Measurements from ENCODE around the gene IGFN1. TPM values are rescaled to one million over a fixed set of nuclear protein-coding genes. Genes with fewer than 3 reads are reported as not detected.

IGFN1 gene
- total and polyA plus RNA-seq, 2 experiments from 2014 or later = not detected

- TF ChIP-seq, protein P1, sequence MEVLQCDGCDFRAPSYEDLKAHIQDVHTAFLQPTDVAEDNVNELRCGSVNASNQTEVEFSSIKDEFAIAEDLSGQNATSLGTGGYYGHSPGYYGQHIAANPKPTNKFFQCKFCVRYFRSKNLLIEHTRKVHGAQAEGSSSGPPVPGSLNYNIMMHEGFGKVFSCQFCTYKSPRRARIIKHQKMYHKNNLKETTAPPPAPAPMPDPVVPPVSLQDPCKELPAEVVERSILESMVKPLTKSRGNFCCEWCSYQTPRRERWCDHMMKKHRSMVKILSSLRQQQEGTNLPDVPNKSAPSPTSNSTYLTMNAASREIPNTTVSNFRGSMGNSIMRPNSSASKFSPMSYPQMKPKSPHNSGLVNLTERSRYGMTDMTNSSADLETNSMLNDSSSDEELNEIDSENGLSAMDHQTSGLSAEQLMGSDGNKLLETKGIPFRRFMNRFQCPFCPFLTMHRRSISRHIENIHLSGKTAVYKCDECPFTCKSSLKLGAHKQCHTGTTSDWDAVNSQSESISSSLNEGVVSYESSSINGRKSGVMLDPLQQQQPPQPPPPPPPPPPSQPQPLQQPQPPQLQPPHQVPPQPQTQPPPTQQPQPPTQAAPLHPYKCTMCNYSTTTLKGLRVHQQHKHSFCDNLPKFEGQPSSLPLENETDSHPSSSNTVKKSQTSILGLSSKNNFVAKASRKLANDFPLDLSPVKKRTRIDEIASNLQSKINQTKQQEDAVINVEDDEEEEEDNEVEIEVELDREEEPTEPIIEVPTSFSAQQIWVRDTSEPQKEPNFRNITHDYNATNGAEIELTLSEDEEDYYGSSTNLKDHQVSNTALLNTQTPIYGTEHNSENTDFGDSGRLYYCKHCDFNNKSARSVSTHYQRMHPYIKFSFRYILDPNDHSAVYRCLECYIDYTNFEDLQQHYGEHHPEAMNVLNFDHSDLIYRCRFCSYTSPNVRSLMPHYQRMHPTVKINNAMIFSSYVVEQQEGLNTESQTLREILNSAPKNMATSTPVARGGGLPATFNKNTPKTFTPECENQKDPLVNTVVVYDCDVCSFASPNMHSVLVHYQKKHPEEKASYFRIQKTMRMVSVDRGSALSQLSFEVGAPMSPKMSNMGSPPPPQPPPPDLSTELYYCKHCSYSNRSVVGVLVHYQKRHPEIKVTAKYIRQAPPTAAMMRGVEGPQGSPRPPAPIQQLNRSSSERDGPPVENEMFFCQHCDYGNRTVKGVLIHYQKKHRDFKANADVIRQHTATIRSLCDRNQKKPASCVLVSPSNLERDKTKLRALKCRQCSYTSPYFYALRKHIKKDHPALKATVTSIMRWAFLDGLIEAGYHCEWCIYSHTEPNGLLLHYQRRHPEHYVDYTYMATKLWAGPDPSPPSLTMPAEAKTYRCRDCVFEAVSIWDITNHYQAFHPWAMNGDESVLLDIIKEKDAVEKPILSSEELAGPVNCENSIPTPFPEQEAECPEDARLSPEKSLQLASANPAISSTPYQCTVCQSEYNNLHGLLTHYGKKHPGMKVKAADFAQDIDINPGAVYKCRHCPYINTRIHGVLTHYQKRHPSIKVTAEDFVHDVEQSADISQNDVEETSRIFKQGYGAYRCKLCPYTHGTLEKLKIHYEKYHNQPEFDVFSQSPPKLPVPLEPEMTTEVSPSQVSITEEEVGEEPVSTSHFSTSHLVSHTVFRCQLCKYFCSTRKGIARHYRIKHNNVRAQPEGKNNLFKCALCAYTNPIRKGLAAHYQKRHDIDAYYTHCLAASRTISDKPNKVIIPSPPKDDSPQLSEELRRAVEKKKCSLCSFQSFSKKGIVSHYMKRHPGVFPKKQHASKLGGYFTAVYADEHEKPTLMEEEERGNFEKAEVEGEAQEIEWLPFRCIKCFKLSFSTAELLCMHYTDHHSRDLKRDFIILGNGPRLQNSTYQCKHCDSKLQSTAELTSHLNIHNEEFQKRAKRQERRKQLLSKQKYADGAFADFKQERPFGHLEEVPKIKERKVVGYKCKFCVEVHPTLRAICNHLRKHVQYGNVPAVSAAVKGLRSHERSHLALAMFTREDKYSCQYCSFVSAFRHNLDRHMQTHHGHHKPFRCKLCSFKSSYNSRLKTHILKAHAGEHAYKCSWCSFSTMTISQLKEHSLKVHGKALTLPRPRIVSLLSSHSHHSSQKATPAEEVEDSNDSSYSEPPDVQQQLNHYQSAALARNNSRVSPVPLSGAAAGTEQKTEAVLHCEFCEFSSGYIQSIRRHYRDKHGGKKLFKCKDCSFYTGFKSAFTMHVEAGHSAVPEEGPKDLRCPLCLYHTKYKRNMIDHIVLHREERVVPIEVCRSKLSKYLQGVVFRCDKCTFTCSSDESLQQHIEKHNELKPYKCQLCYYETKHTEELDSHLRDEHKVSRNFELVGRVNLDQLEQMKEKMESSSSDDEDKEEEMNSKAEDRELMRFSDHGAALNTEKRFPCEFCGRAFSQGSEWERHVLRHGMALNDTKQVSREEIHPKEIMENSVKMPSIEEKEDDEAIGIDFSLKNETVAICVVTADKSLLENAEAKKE (CRISPR knock-in tag; IDR thresholded peaks at IDR 0.05) = no peak
- TF ChIP-seq POLR2AphosphoS5 (IDR thresholded peaks at IDR 0.05; ENCODE audit: low read depth) (no peak), JUNB (IDR thresholded peaks at IDR 0.05; ENCODE audit: unreplicated experiment) (no peak), ETS1 (IDR thresholded peaks at IDR 0.05) (no peak)
- TF ChIP-seq, protein P2, sequence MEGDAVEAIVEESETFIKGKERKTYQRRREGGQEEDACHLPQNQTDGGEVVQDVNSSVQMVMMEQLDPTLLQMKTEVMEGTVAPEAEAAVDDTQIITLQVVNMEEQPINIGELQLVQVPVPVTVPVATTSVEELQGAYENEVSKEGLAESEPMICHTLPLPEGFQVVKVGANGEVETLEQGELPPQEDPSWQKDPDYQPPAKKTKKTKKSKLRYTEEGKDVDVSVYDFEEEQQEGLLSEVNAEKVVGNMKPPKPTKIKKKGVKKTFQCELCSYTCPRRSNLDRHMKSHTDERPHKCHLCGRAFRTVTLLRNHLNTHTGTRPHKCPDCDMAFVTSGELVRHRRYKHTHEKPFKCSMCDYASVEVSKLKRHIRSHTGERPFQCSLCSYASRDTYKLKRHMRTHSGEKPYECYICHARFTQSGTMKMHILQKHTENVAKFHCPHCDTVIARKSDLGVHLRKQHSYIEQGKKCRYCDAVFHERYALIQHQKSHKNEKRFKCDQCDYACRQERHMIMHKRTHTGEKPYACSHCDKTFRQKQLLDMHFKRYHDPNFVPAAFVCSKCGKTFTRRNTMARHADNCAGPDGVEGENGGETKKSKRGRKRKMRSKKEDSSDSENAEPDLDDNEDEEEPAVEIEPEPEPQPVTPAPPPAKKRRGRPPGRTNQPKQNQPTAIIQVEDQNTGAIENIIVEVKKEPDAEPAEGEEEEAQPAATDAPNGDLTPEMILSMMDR (conservative IDR thresholded peaks at IDR 0.05; ENCODE audit: low read depth in 2 of 2) = no peak
Observed at GRCh38 chr1:201215531-201216357, 25.1 kb downstream of the IGFN1 start (continued).
